Fibroblast of mammary gland (primary cell): ENCODE measurements around the gene APOB.

Experiments used
- DNase-seq: peaks from one replicate; pipeline ENCODE4 v3.0.0-alpha.2; 2010; ENCODE audit warnings: low read depth
- H3K4me3 ChIP-seq: 2 replicates; pipeline ENCODE4 v1.5.1; 2011; ENCODE audit warnings: low read depth, mild to moderate bottlenecking, low read length, moderate library complexity; ENCODE audit not compliant: control insufficient read depth
- TF ChIP-seq, protein P1 (sequence below): conservative IDR thresholded peaks from 2 replicates; pipeline ENCODE4 v1.5.1; 2011; ENCODE audit warnings: low read depth, low read length, inconsistent platforms; ENCODE audit not compliant: control insufficient read depth, insufficient read depth

Gene APOB

DNA sequence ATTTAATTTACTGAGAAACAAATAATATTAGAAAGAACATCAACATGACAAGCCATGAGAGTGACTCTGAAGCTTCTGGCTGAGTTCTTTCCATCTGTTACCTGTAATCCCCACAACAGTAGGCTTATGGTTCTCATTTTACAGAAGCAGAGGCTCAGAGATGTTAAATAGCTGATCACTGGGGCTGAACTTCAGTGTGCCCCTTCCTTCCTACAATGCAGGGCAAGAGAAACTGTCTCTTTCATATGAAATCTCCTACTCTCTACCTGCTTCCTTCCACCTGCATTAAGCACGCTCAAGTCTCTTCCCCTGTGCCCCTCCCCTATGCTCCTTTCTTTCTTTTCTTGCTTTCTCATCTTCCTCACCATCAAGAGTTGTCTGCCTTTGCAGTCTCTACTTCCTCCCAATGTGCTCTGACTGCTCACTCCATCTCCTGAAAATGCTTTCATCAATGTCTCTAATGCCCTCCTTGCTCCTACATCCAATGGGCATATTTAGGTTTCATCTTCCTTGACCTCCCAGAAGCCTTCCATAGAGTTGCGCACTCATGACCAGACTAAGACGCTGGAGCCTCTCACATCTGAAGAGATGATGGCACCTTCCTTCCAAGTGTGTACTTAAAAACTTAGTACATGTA, 23.7 kb downstream of the APOB start:
- H3K4me3 ChIP-seq = no peak overlapping the region
- TF ChIP-seq, protein P1, sequence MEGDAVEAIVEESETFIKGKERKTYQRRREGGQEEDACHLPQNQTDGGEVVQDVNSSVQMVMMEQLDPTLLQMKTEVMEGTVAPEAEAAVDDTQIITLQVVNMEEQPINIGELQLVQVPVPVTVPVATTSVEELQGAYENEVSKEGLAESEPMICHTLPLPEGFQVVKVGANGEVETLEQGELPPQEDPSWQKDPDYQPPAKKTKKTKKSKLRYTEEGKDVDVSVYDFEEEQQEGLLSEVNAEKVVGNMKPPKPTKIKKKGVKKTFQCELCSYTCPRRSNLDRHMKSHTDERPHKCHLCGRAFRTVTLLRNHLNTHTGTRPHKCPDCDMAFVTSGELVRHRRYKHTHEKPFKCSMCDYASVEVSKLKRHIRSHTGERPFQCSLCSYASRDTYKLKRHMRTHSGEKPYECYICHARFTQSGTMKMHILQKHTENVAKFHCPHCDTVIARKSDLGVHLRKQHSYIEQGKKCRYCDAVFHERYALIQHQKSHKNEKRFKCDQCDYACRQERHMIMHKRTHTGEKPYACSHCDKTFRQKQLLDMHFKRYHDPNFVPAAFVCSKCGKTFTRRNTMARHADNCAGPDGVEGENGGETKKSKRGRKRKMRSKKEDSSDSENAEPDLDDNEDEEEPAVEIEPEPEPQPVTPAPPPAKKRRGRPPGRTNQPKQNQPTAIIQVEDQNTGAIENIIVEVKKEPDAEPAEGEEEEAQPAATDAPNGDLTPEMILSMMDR = no peak
- DNase-seq = no peak

DNA sequence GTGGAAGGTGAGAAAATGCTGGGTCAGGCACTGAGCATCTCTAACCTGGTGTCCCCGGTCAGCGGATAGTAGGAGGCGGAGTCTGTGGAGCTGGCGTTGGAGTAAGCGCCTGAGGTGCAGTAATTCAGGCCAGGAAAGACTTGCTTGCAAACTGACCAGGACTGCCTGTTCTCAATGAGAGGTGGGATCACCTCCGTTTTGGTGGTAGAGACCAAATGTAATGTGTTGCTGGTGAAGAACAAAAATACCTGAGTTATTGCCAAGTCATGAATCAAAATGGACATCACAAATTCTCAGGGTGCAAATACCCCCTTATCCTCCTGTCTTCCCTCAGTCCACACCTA, 24.2 kb downstream of the APOB start:
- no peak for DNase-seq
- TF ChIP-seq, protein P1 = no peak
- no peak overlapping the region for H3K4me3 ChIP-seq

DNA sequence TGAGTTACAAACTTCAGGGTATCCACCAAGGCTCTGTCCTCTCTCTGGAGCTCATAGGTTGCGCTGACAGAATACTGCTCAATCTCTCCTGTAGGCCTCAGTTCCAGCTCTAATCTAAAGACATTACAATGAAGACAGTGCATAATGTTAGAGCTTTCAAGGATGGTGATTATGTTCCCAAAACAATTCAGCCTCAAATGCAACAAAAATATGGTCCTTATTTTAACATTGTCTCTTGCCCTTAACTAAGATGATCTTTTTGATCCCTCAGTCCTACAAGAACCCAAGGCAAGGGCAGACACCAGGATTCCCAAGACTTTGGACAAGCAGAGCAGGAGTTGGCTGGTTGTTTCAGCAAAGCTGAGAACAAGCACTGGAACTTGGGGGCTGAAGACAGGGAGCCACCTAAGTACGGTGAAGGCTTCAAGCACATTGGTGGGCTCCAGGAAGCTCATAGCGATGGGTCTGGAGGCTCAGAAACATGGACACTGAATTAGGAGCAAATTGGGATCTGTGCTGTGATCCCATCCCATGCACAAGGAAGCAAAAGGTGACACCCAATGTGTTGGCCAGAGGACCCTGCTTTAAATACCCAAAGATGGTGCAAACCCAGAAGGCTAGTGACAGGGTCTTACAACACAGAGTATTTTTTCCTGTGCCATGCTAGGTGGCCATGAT, 24.7 kb downstream of the APOB start:
- no peak for DNase-seq
- TF ChIP-seq, protein P1 = no peak
- H3K4me3 ChIP-seq = no peak overlapping the region

DNA sequence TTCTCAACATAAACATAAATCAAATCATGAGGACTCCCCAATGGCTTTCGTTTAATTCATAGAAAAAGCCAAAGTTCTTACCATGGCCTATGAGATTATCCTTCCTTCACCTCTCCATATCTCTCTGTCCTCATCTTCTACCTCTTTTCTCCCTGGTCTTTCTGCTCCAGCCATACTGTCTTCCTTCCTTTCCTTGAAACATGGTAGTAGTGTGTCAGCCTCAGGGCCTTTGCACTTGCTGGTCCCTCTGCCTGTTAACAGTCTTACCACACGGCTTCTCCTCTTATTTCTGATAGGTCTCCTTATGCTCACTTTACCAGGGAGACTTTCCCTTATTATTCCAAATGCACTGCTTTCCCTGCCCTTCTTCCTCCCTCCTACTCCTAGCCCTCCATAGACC, 25.6 kb downstream of the APOB start:
- TF ChIP-seq, protein P1 = no peak
- no peak for DNase-seq
- no peak overlapping the region for H3K4me3 ChIP-seq

DNA sequence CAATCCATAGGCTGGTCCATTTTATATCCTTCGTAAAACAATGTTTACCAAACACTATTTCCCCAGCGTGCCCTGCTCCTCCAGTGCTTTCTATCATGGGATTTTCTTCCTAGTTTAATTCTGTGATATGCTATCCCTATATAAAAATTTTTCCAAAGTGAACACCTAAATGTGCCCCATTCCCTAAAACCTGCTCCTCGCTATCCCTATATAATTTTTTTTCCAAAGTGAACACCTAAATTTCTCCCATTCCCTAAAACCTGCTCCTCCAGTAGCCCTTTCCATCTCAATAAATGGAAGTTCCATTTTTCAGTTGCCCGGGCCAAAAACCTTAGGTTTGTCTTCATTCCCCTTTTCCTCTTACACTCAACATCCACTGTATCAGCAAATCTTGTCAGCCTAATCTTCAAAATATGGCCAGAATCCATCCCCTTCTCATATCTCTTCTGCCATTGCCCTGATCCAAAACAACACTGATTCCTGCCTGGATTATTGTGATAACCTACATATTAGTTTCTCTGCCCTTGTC, 26.1 kb downstream of the APOB start:
- DNase-seq = no peak
- TF ChIP-seq, protein P1 = no peak
- H3K4me3 ChIP-seq = no peak overlapping the region

DNA sequence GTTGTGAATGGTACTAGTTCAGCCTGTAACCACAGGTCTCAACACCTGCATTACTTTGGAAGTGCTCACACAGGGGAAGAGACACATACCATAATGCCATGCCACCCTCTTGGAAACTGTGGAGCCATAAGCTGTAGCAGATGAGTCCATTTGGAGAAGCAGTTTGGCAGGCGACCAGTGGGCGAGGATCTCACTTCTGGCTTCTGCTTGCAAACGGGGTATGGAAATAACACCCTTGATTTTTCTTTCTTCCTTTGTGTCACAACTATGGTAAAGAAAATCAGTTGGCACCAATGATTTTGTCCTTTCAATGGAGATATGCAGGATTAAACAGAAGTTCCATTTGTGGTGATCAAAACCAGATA, 28.6 kb downstream of the APOB start:
- H3K4me3 ChIP-seq = no peak overlapping the region
- TF ChIP-seq, protein P1 = no peak

More for the DNA sequence above, 28.6 kb downstream of the APOB start:
- DNase-seq = no peak
